ENCODE results near the gene THSD7B.

The THSD7B gene

DNA sequence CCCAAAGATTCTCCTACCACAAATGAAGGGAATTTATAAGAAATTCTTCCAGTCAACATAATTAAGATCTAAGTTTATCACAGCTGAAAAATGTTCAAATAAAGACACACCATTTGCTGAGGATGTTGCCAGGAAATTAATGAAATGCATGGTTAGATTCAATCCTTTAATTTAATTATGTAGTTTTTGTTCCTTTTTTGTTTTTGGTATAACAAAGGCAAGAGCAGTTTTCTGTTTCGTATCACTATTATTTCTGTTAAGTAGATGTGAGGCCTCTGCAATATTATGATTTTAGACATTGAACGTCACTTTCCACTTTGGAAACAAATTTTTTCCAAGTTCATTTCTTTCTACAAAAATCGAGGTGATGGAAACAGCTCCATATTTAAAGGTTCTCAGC, 440.0 kb downstream of the THSD7B start:
- no peak for DNase-seq (ENCODE audit: low spot score)
- TF ChIP-seq, protein P1, sequence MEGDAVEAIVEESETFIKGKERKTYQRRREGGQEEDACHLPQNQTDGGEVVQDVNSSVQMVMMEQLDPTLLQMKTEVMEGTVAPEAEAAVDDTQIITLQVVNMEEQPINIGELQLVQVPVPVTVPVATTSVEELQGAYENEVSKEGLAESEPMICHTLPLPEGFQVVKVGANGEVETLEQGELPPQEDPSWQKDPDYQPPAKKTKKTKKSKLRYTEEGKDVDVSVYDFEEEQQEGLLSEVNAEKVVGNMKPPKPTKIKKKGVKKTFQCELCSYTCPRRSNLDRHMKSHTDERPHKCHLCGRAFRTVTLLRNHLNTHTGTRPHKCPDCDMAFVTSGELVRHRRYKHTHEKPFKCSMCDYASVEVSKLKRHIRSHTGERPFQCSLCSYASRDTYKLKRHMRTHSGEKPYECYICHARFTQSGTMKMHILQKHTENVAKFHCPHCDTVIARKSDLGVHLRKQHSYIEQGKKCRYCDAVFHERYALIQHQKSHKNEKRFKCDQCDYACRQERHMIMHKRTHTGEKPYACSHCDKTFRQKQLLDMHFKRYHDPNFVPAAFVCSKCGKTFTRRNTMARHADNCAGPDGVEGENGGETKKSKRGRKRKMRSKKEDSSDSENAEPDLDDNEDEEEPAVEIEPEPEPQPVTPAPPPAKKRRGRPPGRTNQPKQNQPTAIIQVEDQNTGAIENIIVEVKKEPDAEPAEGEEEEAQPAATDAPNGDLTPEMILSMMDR (IDR thresholded peaks at IDR 0.05; ENCODE audit: extremely low read depth, missing control alignments), result no peak

DNA sequence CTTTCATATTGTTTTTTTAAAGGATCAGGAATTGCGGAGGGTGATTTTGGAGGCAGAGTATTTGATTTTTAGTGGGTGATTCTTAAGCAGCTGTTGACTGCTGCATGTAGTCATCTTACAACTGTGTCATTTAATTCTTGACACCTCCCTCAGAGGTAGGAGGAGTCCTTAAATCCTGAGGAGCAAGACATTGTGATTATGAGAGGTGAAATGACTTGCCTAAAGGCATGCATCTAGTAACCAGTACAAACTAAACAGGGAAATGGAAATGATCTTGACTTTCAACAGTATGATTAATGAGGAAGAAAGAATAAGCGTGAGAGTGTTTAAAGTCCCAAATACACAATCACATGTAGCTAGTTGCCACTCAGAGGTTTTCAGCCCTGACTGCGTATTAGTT, 440.7 kb downstream of the THSD7B start:
- DNase-seq (ENCODE audit: low spot score), result no peak
- TF ChIP-seq, protein P1 (IDR thresholded peaks at IDR 0.05; ENCODE audit: extremely low read depth, missing control alignments), result no peak

DNA sequence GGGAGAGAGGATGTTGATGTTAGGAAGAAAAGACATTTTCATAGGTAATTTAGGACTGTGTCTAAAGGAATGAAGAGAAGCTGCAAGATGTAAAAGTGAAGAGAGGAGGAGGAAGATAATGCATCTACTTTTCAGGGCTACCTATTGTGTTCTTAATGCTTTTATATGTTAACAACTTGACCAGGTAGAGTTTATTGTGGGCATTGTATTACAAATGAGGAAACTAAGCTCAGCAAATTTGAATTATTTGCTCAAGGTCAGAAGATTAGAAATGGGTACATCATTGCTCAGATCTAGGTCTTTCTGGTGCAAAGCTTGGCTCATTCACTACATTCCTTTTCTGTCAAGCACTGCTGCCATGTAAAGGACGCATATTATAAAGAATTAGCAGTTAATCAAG, 441.7 kb downstream of the THSD7B start:
- TF ChIP-seq, protein P1 (IDR thresholded peaks at IDR 0.05; ENCODE audit: extremely low read depth, missing control alignments), result no peak
- DNase-seq (ENCODE audit: low spot score), result no peak

DNA sequence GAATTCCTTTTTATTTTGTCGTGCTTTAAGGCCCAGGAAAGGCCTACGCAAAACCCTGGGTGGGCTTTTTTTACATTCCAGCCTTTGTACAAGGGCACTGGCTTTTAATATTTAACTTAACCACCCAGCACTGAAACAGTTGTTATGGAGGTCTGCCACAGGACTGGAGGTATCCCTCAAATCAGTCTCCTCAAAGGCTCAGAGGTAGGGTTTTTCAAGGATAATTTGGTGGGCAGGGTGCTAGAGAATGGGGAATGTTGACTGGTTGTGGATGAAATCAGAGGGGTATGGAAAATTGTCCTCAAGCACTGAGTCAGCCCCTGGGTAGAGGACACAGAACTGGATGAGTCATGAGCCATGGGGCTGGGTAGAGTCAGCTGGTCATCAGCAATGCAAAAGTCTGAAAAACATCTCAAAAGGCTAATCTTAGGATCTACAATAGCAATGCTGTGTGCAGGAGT, 443.1 kb downstream of the THSD7B start:
- no peak for DNase-seq (ENCODE audit: low spot score)
- TF ChIP-seq, protein P1 (IDR thresholded peaks at IDR 0.05; ENCODE audit: extremely low read depth, missing control alignments), result no peak

DNA sequence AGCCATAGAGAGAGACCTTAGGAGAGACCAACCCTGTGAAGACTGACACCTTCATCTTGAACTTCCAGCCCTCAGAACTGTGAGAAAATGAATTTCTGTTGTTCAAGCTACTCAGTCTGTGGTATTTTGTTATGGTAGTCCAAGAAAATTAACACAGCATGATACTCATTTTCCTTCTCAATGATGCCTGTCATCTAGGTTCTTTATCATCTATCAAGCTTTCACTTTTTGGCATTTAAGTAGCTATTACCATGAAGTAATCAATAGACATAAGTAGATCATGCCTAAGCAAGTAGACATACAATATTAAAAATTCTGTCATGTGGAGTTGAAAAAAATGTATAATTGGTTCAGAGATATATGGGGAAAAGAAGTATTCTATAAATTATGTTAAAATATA, 444.7 kb downstream of the THSD7B start:
- TF ChIP-seq, protein P1 (IDR thresholded peaks at IDR 0.05; ENCODE audit: extremely low read depth, missing control alignments), result no peak
- DNase-seq (ENCODE audit: low spot score), result no peak

DNA sequence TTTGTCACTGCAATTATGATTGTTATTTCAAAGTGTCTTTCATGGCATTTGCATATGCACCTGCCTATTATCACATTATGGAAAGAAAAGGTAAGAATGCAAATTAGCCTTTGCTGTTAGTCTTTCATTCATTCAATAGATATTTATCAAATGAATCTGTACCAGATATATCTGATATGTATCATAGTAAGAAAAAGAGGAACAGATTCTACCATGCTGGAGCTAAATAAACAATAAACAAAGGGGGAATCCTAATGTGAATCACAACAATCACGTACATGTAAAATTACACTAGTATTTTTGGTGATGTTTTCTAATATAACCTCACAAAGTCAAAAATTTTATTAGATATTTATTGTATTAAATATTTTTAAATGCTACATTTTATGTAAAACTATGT, 446.4 kb downstream of the THSD7B start:
- no peak for DNase-seq (ENCODE audit: low spot score)

DNA sequence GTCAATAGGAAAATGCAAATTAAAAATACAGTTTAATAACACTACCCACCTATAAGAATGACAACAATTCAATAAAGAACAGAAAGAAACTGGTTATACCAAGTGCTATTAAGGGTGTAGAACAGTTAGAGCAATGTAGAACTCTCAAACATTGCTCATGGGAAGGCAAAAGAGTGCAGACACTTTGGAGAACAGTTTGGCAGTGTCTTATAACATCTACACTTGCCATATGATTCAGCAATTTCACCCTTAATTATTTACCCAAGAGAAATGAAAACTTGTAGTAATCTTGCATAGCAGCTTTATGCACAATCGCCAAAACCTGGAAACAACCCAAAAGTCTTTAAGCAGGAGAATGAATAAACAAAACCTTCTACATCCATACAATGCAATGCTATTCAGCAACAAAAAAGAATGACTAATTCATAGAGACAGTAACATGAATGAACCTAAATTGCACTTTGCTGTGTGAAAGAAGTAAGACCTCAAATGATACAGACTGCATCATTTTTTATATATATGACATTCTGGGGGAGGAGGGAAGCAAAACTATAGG, 455.2 kb downstream of the THSD7B start:
- no peak for DNase-seq (ENCODE audit: low spot score)
- TF ChIP-seq, protein P1 (IDR thresholded peaks at IDR 0.05; ENCODE audit: extremely low read depth, missing control alignments), result no peak

More for the DNA sequence above, 446.4 kb downstream of the THSD7B start:
- TF ChIP-seq, protein P1 (IDR thresholded peaks at IDR 0.05; ENCODE audit: extremely low read depth, missing control alignments), result no peak

Measured in GM20000 (cell line).